ENCODE results near the gene GLMP.

Gene GLMP

GRCh38 chr1:156258859-156259258 lies 36.6 kb downstream of the GLMP start:
- TF ChIP-seq, protein P1, sequence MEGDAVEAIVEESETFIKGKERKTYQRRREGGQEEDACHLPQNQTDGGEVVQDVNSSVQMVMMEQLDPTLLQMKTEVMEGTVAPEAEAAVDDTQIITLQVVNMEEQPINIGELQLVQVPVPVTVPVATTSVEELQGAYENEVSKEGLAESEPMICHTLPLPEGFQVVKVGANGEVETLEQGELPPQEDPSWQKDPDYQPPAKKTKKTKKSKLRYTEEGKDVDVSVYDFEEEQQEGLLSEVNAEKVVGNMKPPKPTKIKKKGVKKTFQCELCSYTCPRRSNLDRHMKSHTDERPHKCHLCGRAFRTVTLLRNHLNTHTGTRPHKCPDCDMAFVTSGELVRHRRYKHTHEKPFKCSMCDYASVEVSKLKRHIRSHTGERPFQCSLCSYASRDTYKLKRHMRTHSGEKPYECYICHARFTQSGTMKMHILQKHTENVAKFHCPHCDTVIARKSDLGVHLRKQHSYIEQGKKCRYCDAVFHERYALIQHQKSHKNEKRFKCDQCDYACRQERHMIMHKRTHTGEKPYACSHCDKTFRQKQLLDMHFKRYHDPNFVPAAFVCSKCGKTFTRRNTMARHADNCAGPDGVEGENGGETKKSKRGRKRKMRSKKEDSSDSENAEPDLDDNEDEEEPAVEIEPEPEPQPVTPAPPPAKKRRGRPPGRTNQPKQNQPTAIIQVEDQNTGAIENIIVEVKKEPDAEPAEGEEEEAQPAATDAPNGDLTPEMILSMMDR (IDR thresholded peaks at IDR 0.05; ENCODE audit: low read depth, low read length), result no peak
- no peak overlapping the region for H3K4me3 ChIP-seq (replicated peaks in 1 of 2; ENCODE audit: low read depth in 2 of 2, low read length in 2 of 2)

GRCh38 chr1:156257711-156258110 lies 37.8 kb downstream of the GLMP start:
- TF ChIP-seq, protein P1 (IDR thresholded peaks at IDR 0.05; ENCODE audit: low read depth, low read length), result no peak
- no peak overlapping the region for H3K4me3 ChIP-seq (replicated peaks in 1 of 2; ENCODE audit: low read depth in 2 of 2, low read length in 2 of 2)
- DNase-seq (ENCODE audit: low read depth in 2 of 2), result no peak

More at GRCh38 chr1:156258859-156259258, 36.6 kb downstream of the GLMP start:
- no peak for DNase-seq (ENCODE audit: low read depth in 2 of 2)

DNA sequence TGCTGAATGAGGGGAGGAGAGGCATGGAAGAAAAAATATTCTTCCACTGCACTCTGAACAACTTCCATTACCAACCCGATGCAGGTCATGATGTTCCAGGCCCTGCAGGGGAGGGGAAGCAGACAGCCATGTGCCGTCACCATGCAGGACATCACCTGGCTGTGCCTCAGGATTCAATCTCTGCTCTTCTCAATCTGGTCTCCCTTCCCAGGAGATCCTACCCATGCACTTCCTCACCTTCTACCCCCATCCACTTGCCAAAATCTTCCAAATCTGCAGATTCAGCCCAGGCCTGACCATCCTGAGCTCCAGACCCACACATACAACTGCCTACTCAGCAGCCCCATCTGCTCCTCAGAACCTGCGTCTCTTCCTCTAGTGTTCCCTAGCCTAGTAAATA lies 41.8 kb downstream of the GLMP start:
- TF ChIP-seq, protein P1 (IDR thresholded peaks at IDR 0.05; ENCODE audit: low read depth, low read length), result no peak
- H3K4me3 ChIP-seq (replicated peaks in 1 of 2; ENCODE audit: low read depth in 2 of 2, low read length in 2 of 2), result no peak overlapping the region
- DNase-seq (ENCODE audit: low read depth in 2 of 2), result no peak

DNA sequence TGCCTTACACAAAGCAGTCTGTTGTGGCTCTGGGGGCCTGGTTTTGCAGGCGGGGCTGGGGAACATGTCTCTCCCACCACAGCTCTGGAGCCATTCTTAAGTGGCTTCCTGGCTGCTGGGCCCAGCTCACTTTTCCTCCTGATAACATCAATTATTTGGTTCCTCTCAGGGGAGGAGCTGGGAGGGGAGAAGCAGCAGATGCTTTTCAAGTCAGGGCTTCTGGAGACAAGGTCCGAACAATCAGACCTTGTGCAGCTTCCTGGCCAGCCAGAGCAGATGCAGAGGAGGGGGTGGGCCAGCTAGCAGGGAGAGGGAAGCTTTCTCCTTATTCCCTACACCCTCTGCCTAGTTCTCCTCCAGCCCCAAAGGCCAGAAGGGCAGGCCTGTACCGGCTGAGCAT lies 44.0 kb downstream of the GLMP start:
- no peak overlapping the region for H3K4me3 ChIP-seq (replicated peaks in 1 of 2; ENCODE audit: low read depth in 2 of 2, low read length in 2 of 2)
- TF ChIP-seq, protein P1 (IDR thresholded peaks at IDR 0.05; ENCODE audit: low read depth, low read length), result no peak
- peak in 1 of 2 donors; percentile 38 for DNase-seq (ENCODE audit: low read depth in 2 of 2)

GRCh38 chr1:156249593-156249992 lies 45.9 kb downstream of the GLMP start:
- DNase-seq (ENCODE audit: low read depth in 2 of 2), result no peak
- TF ChIP-seq, protein P1 (IDR thresholded peaks at IDR 0.05; ENCODE audit: low read depth, low read length), result no peak
- no peak overlapping the region for H3K4me3 ChIP-seq (replicated peaks in 1 of 2; ENCODE audit: low read depth in 2 of 2, low read length in 2 of 2)

DNA sequence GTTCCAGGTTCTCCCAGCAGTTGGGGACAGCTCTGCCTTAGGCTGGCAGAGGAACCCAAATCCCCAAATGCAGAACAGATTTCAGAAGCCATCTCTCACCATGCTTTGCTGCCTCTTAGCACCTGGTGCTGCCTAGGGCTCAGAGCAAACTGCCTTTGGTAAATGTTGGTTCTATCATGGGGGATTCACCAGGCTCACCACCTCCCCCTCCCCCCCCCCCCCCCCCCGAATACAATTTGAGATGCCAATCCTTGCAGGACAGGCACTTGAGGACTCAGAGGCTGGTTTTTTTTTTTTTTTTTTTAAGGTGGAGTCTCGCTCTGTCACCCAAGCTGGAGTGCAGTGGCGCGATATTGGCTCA lies 47.2 kb downstream of the GLMP start:
- no peak overlapping the region for H3K4me3 ChIP-seq (replicated peaks in 1 of 2; ENCODE audit: low read depth in 2 of 2, low read length in 2 of 2)
- no peak for DNase-seq (ENCODE audit: low read depth in 2 of 2)
- TF ChIP-seq, protein P1 (IDR thresholded peaks at IDR 0.05; ENCODE audit: low read depth, low read length), result no peak
